ENCODE measurements around the gene DNMT1.

DNMT1 gene

GRCh38 chr19:10093295-10094186, 101.2 kb downstream of the DNMT1 start:
- no peak for DNase-seq (ENCODE audit: low read depth)

GRCh38 chr19:10092648-10093294, 102.0 kb downstream of the DNMT1 start:
- no peak for DNase-seq (ENCODE audit: low read depth)

- no peak for DNase-seq (ENCODE audit: low read depth)
Observed at GRCh38 chr19:10091895-10092641, 102.7 kb downstream of the DNMT1 start.

GRCh38 chr19:10091370-10091687, 103.4 kb downstream of the DNMT1 start:
- no peak for DNase-seq (ENCODE audit: low read depth)

GRCh38 chr19:10089801-10090375, 104.9 kb downstream of the DNMT1 start:
- no peak for DNase-seq (ENCODE audit: low read depth)

GRCh38 chr19:10088949-10089554, 105.7 kb downstream of the DNMT1 start:
- no peak for DNase-seq (ENCODE audit: low read depth)

GRCh38 chr19:10087296-10088061, 107.3 kb downstream of the DNMT1 start:
- DNase-seq (ENCODE audit: low read depth), result no peak

GRCh38 chr19:10086591-10087192, 108.1 kb downstream of the DNMT1 start:
- DNase-seq (ENCODE audit: low read depth), result no peak

- peak; percentile 59 for DNase-seq (ENCODE audit: low read depth)
Observed at GRCh38 chr19:10085641-10086590, 108.8 kb downstream of the DNMT1 start, which contains the start of gene SHFL. Gene SHFL (plus strand): TSS chr19:10086317. CDS start chr19:10086428, 111 bp downstream.

GRCh38 chr19:10084803-10085202, 110.0 kb downstream of the DNMT1 start:
- DNase-seq (ENCODE audit: low read depth), result no peak

GRCh38 chr19:10083911-10084310, 110.8 kb downstream of the DNMT1 start:
- no peak for DNase-seq (ENCODE audit: low read depth)
